Stimulated activated memory B cell treated with anti-CD40 and anti-IgM and Interleukin-4, amounts not matched to agents 10 μg/mL and 1 μg/mL and 100 μg/mL, for 72 hours (primary cell): ENCODE results near the gene MYOM1.
A peak's percentile ranks its signal among the peaks of the same experiment; 100 is the strongest.

Experiments
- ATAC-seq: fragments of 150-1000 bp; cut with Tn5 transposase; 2 replicates; pipeline ENCODE4 v1.10.0; 2021
- H3K27ac Mint-ChIP-seq: one replicate; pipeline ENCODE4 v1.8.0; 2022; ENCODE audit warnings: mild to moderate bottlenecking, mixed read lengths
- H3K27me3 Mint-ChIP-seq: one replicate; pipeline ENCODE4 v1.8.0; 2022; ENCODE audit warnings: mixed read lengths
- H3K36me3 Mint-ChIP-seq: one replicate; pipeline ENCODE4 v1.8.0; 2022; ENCODE audit warnings: mixed read lengths
- H3K4me1 Mint-ChIP-seq: one replicate; pipeline ENCODE4 v1.8.0; 2022; ENCODE audit warnings: mixed read lengths
- H3K4me3 Mint-ChIP-seq: one replicate; pipeline ENCODE4 v1.8.0; 2022; ENCODE audit warnings: mild to moderate bottlenecking, moderate library complexity, mixed read lengths
- H3K9me3 Mint-ChIP-seq: one replicate; pipeline ENCODE4 v1.8.0; 2022; ENCODE audit warnings: mixed read lengths

Gene MYOM1

DNA sequence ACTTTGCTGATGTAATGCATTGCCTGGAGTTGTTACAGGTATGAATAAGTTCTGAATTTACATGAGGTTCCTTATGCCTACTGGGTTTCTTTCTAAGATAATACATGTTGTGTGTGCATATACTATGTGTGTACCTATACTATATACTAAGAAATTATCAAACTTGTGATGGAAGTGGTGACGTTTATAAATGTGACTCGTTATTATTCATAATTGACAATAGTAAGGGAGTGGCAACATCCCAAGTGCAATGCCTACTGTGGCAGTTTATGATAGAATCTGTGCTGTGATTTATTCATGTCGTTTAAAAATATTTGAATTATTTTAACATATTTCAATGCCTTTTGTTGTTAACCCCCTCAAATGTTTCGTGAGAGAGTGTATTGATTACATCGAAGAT, 29.9 kb downstream of the MYOM1 start:
- no peaks in the 10 kb centered on the region for H3K27me3 Mint-ChIP-seq
- H3K9me3 Mint-ChIP-seq, result no peaks in the 10 kb centered on the region
- H3K4me1 Mint-ChIP-seq, result peaks cover 7% of the 10 kb centered on the region
- H3K36me3 Mint-ChIP-seq, result peaks cover 24% of the 10 kb centered on the region
- H3K27ac Mint-ChIP-seq, result no peak overlapping the region
- no peak for ATAC-seq
- H3K4me3 Mint-ChIP-seq, result no peak overlapping the region

DNA sequence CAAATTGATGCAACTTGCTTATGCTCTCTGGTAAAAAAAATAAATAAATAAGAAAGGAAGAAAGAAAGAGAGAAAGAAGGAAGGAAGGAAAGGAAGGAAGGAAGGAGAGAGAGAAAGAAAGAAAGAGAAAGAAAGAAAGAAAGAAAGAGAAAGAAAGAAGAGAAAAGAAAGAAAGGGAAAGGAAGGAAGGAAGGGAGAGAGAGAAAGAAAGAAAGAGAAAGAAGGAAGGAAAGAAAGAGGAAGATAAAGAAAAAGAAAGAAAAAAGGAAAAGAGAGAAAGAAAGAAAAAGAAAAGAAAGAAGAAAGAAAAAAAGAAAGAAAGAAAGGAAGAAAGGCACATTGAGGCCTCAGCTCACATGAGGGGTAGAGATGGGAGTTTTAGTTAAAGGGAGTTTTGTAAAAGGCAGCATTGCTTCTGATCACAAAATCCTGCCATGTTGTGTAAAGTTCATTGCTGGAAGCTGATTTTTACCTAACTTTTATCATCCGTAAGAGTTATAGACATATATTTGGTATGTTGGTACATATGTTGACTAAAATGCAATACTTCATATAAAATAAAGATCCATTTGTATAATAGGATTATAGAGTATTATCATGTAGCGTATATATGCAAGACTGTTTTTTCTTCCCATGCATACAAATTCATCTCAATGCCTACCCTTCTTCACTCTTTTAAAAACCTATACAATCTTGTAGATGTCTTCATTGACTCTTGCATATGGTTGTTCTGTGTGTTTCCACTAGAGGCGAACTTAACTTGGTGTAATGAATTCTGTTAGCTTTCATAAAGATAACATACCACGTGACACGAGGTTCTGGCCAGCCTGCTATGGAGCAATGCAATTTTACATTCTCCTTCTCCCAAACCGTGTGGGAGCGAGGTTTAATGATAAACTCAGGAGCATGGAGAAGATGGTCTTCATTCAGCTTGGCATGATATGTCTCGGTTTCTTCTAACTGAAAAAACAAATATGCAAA, 32.8 kb downstream of the MYOM1 start:
- Mint-ChIP-seq H3K36me3 (peaks cover 22% of the 10 kb centered on the region), H3K27ac (peak overlapping the region; percentile 65), H3K4me3 (no peak overlapping the region), H3K27me3 (no peaks in the 10 kb centered on the region), H3K9me3 (no peaks in the 10 kb centered on the region), H3K4me1 (peaks cover 7% of the 10 kb centered on the region)
- no peak for ATAC-seq

DNA sequence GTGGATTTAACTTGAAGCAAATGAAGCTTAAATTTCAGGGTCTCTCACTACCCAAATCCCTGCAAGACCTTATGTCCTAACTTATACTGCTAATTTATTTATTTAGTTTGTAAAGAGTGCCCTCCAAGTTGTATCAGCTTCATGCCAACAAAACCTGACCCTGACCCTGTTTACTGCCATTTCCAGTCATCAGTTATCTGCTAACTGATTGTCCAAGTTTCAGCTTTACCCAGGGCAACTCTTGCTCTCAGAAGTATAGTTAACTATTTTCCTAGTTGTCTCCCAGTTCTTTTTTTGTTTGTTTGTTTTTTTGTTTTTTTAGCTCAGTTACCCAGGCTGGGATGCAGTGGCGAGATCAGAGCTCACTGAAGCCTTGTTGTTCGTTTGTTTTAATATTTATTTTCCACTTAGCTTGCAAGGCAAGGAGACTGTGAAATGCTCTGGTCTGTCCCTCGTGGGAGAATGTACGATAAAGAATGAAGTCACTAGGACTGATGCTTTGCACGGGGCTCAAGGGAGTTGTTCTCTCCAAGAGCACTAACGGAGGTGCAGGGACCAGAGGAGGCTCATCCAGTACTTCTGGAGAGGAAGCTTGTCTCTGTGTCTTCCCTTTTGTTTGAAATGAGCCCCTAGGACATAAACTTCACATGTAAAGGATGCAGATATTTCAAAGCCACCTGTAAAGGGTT, 35.3 kb downstream of the MYOM1 start:
- peaks cover 24% of the 10 kb centered on the region for H3K4me1 Mint-ChIP-seq
- H3K27me3 Mint-ChIP-seq, result no peaks in the 10 kb centered on the region
- H3K36me3 Mint-ChIP-seq, result peaks cover 13% of the 10 kb centered on the region
- H3K9me3 Mint-ChIP-seq, result no peaks in the 10 kb centered on the region
- ATAC-seq, result no peak
- no peak overlapping the region for H3K4me3 Mint-ChIP-seq
- H3K27ac Mint-ChIP-seq, result peak overlapping the region; percentile 64

DNA sequence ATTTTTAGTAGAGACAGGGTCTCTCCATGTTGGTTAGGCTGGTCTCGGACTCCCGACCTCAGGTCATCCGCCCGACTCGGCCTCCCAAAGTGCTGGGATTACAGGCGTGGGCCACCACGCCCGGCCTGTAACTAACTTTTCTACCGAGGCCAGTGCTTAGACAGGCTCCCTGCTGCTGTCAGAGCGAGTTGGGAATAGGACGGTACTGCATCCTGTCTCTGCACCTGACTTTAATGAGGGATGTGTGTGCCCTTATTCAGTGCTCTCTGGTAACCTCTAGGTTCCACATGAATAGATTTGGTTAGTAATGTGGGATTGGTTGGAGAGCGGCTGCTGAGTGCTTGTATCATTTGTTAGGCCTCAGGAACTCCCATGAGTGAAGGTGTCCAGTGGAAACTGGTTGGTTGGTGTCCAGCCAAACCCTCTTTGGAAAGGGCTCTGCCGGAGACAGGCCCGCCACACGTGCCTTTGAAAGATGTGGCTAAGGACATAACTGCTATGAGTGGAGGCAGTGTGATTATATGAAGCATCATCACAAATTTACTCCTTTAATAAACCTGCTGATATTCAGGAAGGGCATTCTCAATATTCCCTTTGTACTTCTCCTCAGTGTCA, 36.6 kb downstream of the MYOM1 start:
- Mint-ChIP-seq H3K4me3 (no peak overlapping the region), H3K27me3 (no peaks in the 10 kb centered on the region), H3K27ac (peak overlapping the region; percentile 64), H3K9me3 (no peaks in the 10 kb centered on the region), H3K36me3 (peaks cover 6% of the 10 kb centered on the region), H3K4me1 (peaks cover 36% of the 10 kb centered on the region)
- no peak for ATAC-seq

DNA sequence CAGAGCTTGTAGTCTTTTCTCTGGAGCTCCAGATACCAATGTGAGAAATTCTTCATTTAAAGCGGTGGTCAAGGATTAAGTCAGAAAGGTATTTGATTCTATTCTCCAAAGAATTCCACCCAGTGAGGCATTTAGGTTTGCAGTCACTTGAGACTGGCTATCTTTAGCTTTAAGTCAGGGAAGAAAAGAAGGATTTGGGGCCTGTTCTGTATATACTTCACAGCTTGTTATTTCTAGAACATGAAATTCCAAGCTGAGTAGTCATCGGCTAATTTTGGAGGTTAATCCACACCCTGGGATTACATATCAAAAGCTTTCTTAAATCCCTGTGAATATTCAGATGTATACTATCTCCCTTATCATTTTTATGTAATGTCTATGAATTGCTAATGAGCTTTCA, 39.4 kb downstream of the MYOM1 start:
- no peak for ATAC-seq
- H3K4me1 Mint-ChIP-seq, result peaks cover 44% of the 10 kb centered on the region
- peak overlapping the region; percentile 99 for H3K27ac Mint-ChIP-seq
- H3K27me3 Mint-ChIP-seq, result no peaks in the 10 kb centered on the region
- H3K9me3 Mint-ChIP-seq, result no peaks in the 10 kb centered on the region
- H3K36me3 Mint-ChIP-seq, result no peaks in the 10 kb centered on the region
- H3K4me3 Mint-ChIP-seq, result no peak overlapping the region

DNA sequence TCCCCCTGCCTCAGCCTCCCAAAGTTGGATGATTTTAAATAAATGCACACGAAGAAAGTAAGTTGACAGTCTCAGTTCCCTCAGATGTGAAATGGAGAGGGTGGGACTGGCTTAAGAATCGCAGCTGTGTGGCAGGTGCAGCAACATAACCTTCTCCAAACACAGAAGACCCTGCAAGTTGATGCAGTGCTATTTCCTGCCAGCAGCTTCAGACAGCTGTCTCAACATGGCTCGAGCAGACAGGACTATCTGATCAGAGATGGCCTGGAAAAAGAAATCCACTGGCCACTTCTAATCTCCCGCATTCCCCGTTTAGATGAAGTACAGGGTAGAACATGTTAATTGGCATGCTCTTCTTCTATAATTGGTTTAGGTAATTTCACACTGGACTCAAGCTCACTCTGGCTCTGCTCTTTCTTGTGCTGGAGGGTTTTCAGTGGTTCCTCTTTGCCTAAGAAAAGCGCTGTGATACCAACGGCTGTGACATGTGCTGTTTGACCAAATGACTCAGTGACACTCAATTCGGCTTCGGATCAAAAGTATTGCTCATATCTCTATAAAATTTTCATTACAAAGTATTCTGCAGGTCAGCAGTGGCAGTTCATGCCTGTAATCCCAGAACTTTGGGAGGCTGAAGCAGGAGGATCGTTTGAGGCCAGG, 40.2 kb downstream of the MYOM1 start:
- peaks cover 52% of the 10 kb centered on the region for H3K4me1 Mint-ChIP-seq

DNA sequence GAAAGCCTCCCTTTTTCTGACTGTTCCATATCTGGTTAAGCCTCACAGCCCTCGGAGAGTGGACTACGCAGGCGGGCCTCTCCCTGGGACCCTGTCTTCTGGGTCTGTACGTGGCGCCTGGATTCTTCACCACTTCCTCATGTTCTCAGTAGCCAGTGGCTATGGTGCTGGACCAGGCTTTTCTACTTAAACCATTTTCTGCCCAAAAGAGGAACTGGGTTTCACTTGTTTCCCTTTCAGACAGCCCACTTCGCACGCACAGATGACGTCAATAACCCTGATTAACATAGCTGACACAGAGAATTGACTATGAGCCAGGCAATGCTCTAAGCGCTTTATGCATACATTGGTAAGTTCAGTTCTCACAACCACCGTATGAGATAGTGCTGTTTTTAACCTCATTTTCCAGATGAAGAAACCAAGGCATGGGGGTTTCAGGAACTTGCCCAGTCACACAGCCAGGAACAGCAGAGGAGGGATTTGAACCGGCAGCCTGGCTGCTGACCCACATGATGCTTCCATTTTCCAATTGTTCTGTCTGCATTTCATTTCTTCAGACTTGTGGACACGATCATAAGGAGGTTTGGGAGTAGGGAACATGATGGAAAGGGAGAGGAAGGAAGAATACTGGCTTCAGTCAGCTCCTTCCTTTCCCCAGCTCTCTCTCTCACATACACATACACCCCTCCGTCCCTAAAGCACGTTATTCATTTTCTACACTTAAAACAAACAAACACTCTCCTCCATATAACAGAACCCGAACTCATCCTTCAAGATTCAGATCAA, 41.7 kb downstream of the MYOM1 start:
- Mint-ChIP-seq H3K27me3 (no peaks in the 10 kb centered on the region), H3K4me1 (peaks cover 67% of the 10 kb centered on the region), H3K36me3 (no peaks in the 10 kb centered on the region), H3K27ac (peak overlapping the region; percentile 99), H3K4me3 (peak overlapping the region; percentile 64), H3K9me3 (no peaks in the 10 kb centered on the region)
- peak; percentile 95 for ATAC-seq

More for the DNA sequence above, 40.2 kb downstream of the MYOM1 start:
- H3K9me3 Mint-ChIP-seq, result no peaks in the 10 kb centered on the region
- peak overlapping the region; percentile 99 for H3K27ac Mint-ChIP-seq
- no peaks in the 10 kb centered on the region for H3K36me3 Mint-ChIP-seq
- peak; percentile 77 for ATAC-seq
- H3K4me3 Mint-ChIP-seq, result no peak overlapping the region
- no peaks in the 10 kb centered on the region for H3K27me3 Mint-ChIP-seq

DNA sequence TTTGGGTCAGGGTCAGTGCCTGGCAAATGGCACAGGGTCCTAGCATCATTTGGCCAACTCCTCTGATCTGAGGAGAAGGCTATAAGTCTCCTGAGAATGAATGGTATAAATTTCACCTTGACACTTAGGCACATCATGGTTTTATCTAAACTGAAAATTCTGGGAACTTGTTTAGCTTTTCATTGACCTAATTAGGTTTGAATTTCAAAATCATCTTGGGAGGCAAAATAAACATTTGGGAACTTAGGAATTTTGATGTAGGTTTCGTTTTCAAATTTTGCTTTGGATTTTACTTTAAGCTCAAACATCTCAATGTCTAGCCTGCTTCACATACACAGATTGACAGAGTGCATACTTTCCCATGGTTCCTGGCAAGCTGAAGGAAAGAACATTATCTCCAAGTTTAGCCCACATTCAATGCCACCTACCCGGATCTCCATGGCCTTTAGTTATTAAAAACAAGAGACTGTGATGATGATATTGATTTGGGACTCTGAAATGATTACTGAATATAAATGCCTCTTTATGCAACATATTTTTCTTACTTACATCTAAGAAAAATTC, 44.5 kb downstream of the MYOM1 start:
- Mint-ChIP-seq H3K27ac (peak overlapping the region; percentile 89), H3K4me1 (peaks cover 72% of the 10 kb centered on the region), H3K27me3 (no peaks in the 10 kb centered on the region), H3K36me3 (no peaks in the 10 kb centered on the region), H3K9me3 (no peaks in the 10 kb centered on the region), H3K4me3 (no peak overlapping the region)
- ATAC-seq, result no peak

DNA sequence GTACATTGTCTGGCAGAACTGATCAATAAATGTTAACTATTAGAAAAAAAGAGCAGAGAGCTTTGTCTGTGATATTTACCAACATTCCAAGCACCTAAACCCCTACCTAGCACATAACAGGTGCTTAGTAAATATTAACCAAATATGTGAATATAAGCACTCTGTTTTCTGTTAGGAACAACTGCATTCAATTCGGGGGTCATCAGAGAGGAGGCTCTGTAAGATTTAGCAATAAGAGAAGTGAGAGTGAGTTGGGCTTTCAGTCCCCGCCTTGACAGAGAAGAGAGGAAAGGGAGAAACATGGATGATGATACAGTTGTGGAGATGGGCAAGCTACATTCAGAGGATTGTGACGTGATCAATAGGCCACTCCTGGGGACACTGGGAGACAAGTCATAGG, 47.7 kb downstream of the MYOM1 start:
- Mint-ChIP-seq H3K27ac (peak overlapping the region; percentile 57), H3K27me3 (no peaks in the 10 kb centered on the region), H3K9me3 (no peaks in the 10 kb centered on the region), H3K4me3 (no peak overlapping the region), H3K36me3 (peaks cover 4% of the 10 kb centered on the region), H3K4me1 (peaks cover 43% of the 10 kb centered on the region)
- peak; percentile 79 for ATAC-seq

DNA sequence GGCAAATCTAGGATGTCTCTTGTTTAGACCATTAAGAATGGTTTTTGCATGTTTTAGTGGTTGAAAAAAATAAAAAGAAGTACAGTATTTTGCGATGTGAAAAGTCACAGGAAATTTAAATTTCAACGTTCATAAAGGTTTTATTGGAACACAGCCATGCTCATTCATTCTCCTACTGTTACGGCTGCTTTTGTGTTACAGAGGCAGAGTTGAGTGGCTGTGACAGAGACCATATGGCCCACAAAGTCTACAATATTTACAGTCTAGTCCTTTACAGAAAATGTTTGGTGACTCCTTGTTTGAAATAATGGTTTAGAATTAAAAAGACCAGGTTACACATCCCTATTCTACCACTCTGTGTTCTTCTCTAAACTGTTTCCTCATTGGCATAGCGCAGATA, 48.1 kb downstream of the MYOM1 start:
- Mint-ChIP-seq H3K4me3 (no peak overlapping the region), H3K4me1 (peaks cover 43% of the 10 kb centered on the region), H3K36me3 (peaks cover 4% of the 10 kb centered on the region), H3K27ac (peak overlapping the region; percentile 57), H3K27me3 (no peaks in the 10 kb centered on the region), H3K9me3 (no peaks in the 10 kb centered on the region)
- ATAC-seq, result no peak

DNA sequence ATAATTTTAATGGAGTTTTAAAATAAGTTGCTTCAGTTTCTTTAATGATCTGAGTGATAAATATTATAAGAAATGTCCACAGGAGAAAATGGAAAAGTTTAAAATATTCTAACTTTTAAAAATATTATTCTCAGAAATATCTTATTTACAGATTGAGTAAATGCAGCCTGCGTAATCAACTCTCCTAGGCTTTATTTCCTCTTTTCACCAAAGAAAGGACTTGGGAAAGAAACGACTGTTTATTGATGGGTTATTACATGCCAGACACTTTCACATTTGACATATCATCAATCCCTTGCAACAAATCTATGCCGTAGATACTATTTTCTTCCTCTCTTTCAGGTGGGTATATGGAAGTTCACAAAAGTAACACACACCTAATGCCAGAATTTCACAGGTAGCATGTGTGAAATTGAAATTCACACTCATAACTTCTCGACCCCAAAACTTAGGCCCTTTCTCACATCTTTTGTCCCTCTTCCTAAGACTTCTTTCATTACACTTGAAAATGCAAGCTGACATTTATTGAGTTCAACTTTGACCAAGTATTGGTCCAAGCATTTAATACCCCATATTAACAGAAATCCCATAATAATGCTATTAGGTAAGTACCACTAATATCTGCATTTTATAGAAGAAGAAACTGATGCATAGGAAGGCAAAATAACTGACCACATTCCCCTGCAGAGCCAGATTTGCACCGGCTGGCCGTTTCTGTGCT, 49.2 kb downstream of the MYOM1 start:
- Mint-ChIP-seq H3K4me1 (peaks cover 38% of the 10 kb centered on the region), H3K9me3 (no peaks in the 10 kb centered on the region), H3K27ac (no peak overlapping the region), H3K36me3 (peaks cover 4% of the 10 kb centered on the region), H3K27me3 (no peaks in the 10 kb centered on the region), H3K4me3 (no peak overlapping the region)
- ATAC-seq, result no peak

DNA sequence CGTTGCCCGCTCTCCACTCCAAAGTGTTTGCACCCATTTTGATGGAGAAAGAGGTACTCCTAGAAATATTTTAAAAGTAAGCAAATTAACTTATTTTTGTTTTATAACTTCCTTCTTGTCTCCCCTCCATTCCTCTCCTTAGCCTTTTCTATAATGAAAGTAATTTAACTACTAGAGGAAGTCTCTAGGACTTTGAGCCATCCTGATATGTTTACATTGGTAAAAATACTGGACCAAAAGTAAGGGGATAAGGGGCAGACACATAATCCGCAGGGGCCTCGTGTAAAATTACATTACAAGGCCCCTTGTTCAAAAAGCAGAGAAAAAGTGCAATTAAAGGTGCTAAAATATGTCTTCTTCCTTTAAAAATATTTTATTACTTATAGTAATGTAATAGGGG, 55.4 kb downstream of the MYOM1 start:
- Mint-ChIP-seq H3K36me3 (peaks cover 16% of the 10 kb centered on the region), H3K4me3 (no peak overlapping the region), H3K27me3 (no peaks in the 10 kb centered on the region), H3K4me1 (no peaks in the 10 kb centered on the region), H3K9me3 (no peaks in the 10 kb centered on the region), H3K27ac (no peak overlapping the region)
- no peak for ATAC-seq

DNA sequence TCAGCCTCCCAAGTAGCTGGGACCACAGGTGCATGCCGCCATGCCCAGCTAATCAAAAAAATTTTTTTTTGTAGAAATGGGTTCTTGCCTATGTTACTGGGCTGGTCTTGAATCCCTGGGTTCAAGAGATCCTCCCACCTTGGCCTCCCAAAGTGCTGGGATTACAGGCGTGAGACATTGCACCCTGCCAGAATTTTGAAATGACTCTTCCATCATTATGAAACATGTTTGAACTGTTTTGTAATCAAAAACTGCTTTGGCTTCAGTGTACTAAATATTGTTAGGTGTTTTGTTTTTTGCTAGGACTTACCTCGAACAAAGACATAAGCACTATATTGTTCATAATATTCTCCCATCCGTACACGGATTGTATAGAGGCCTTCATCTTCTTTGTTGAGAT, 55.8 kb downstream of the MYOM1 start:
- H3K27ac Mint-ChIP-seq, result no peak overlapping the region
- peaks cover 16% of the 10 kb centered on the region for H3K36me3 Mint-ChIP-seq
- no peaks in the 10 kb centered on the region for H3K4me1 Mint-ChIP-seq
- no peaks in the 10 kb centered on the region for H3K9me3 Mint-ChIP-seq
- H3K27me3 Mint-ChIP-seq, result no peaks in the 10 kb centered on the region
- no peak overlapping the region for H3K4me3 Mint-ChIP-seq
- ATAC-seq, result no peak

DNA sequence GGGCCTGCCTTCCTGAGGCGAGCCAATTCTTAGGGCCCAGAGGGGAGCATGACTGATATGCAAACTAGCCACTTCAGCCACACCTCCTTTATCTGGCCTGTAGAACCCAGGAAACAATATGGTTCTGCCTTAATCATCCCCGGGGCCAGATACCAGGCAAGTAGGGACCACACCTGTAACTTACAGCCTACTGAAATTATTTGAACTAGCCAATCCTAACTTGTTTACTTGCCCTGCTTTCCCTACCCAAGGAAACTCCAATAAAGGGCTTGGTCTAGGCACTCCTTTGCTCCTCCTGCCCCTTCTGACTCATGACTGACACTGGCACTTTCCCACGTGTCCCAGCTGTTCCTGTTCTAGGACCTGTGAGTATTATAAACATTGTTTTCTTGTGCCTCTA, 57.6 kb downstream of the MYOM1 start:
- H3K4me1 Mint-ChIP-seq, result no peaks in the 10 kb centered on the region
- ATAC-seq, result no peak
- peak overlapping the region; percentile 39 for H3K27ac Mint-ChIP-seq
- no peak overlapping the region for H3K4me3 Mint-ChIP-seq
- no peaks in the 10 kb centered on the region for H3K27me3 Mint-ChIP-seq
- no peaks in the 10 kb centered on the region for H3K9me3 Mint-ChIP-seq
- peaks cover 12% of the 10 kb centered on the region for H3K36me3 Mint-ChIP-seq
